WTC11 (cell line): ENCODE results near the gene UPK3A.

ENCODE experiments used
- CREB1 ChIP-seq: sonication (generic); formaldehyde crosslinking; IDR thresholded peaks from 2 replicates; pipeline ENCODE4 v1.8.0; 2023; ENCODE audit warnings: mild to moderate bottlenecking, missing genetic modification reagents
- CTCF ChIP-seq: fragments of 200-600 bp; IDR thresholded peaks from 2 replicates; pipeline ENCODE4 v1.8.0; 2022; ENCODE audit warnings: antibody characterized with exemption
- FOXP1 ChIP-seq: sonication (generic); formaldehyde crosslinking; IDR thresholded peaks from 2 replicates; pipeline ENCODE4 v1.8.0; 2022; ENCODE audit warnings: missing genetic modification reagents, mild to moderate bottlenecking, moderate library complexity, borderline replicate concordance
- MAX ChIP-seq: sonication (generic); formaldehyde crosslinking; IDR thresholded peaks from 2 replicates; pipeline ENCODE4 v1.8.0; 2022; ENCODE audit warnings: mild to moderate bottlenecking, missing genetic modification reagents
- RELA ChIP-seq: sonication (generic); formaldehyde crosslinking; IDR thresholded peaks from 2 replicates; pipeline ENCODE4 v1.8.1; 2022; ENCODE audit warnings: missing genetic modification reagents, mild to moderate bottlenecking, borderline replicate concordance
- ZNF232 ChIP-seq: sonication (generic); formaldehyde crosslinking; IDR thresholded peaks from 2 replicates; pipeline ENCODE4 v1.8.0; 2022; ENCODE audit warnings: mild to moderate bottlenecking, missing genetic modification reagents

GRCh38 chr22:45308391-45308956 lies 23.7 kb downstream of the UPK3A start:
- TF ChIP-seq MAX (CRISPR knock-in tag) (no peak), CTCF (no peak), RELA (CRISPR knock-in tag) (no peak), FOXP1 (no peak), CREB1 (CRISPR knock-in tag) (no peak), ZNF232 (no peak)
